Subcutaneous adipose tissue (tissue), 4 donors: ENCODE measurements around the gene MAPRE2. TPM values are rescaled to one million over a fixed set of nuclear protein-coding genes. Genes with fewer than 3 reads are reported as not detected.

ENCODE experiments used
- total RNA-seq, 4 donors: library from RNA; depleted of rRNA; stranded (reverse); fragments of >200 nt; gene quantifications; one replicate each; pipeline ENCODE4 v1.1.0, GENCODE V29; 2016
- TF ChIP-seq, protein P1 (sequence below): fragments of 450-650 bp; IDR thresholded peaks from one replicate; pipeline ENCODE4 v1.5.1; 2016; ENCODE audit warnings: low read depth, mild to moderate bottlenecking, control low read depth, antibody characterized with exemption, moderate library complexity

The MAPRE2 gene
- total RNA-seq, 4 donors from 2014 or later, result 11.9 to 27.6 (median 21.2) TPM

DNA sequence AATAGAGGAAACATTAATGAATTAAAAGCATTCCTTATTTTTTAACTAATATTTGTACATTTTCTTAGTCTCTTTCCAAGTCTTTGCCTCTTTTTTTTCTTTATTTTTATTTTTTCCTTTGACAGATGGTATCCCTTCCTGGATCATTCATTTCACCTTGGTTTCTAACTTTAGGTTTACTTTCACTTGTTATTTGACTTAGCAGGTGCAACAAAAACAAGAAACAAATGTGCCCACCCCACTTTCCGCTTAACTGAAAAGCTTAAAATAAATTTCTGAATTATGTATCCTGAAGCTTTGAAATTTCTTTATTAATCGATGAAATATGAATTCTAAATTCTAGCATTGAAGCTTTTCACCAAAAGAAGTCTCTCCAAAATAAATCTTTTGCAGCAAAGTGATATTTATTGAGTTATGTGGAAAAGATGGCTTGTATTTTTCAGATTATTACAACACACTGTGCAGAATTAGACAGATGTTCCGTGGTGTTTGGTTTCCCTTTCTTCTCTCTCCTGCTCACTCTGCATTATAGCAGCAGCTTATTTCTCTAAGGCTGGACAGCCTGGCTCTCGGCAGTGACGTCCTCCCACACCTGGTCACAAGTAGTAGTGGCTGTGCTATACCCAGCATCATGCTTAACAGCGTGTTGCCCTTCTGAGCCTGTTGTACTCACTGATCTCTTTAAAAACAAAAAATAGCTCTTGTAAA is 100.5 kb downstream of the MAPRE2 start:
- TF ChIP-seq, protein P1, sequence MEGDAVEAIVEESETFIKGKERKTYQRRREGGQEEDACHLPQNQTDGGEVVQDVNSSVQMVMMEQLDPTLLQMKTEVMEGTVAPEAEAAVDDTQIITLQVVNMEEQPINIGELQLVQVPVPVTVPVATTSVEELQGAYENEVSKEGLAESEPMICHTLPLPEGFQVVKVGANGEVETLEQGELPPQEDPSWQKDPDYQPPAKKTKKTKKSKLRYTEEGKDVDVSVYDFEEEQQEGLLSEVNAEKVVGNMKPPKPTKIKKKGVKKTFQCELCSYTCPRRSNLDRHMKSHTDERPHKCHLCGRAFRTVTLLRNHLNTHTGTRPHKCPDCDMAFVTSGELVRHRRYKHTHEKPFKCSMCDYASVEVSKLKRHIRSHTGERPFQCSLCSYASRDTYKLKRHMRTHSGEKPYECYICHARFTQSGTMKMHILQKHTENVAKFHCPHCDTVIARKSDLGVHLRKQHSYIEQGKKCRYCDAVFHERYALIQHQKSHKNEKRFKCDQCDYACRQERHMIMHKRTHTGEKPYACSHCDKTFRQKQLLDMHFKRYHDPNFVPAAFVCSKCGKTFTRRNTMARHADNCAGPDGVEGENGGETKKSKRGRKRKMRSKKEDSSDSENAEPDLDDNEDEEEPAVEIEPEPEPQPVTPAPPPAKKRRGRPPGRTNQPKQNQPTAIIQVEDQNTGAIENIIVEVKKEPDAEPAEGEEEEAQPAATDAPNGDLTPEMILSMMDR, result no peak

DNA sequence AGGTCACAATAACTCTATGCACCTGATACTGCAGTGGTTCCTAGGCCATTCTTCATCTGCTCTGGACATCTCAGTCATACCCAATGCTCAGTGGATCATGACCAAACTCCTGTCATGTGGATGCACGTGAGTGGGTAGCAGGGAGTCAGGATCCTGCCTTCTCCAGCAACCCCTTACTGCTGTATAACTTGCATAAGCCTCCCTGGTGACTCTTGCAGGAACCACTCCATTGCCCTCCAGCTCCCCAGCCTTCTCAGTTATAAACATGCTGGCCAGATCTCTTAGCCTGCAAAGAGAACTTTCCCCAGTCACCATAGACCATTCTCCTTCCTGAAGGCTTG is 101.0 kb downstream of the MAPRE2 start:
- TF ChIP-seq, protein P1, result no peak

DNA sequence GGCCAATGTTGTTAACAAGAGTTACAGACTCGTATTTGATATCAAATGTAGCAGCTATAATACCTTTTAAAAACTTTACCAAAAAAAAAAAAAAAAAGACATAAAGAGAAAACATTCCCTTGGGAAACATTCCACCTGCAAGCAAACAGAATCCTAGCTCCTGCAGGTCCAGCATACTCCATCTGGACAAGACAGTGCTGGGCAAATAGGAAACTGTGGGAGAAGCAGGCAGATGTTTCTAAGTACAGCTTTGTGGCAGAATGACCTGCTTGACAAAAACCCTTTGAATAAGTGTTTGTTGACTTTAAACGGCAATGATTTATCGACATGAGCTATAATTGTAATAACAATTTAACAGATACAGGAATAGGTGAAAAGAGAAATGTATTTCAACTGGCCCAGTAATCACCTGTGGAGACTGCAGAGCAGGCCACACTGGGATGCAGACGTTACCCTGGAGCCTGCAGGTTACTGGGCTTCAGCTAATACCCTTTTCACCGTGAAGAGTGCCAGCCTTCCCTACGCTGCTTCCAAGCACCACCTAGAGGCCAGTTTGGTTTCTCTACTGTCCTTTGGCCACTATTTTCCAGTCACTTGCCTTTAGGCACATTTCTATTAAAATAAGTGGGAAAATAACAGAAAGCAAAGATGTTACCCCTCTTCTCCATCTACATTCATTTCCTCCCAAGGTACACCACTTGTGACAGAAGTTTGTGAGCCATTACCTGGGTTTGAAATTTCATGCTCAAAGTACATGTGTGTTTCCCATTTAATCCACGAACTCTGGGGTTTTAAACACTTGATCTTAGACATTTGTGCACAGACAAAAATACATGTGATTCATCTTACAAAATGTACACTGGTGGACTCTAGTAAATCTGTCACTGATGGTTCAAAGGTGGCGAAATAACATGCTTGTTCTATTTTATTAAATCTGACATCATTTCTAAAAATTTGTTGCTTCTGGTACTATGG is 102.7 kb downstream of the MAPRE2 start:
- TF ChIP-seq, protein P1, result no peak

DNA sequence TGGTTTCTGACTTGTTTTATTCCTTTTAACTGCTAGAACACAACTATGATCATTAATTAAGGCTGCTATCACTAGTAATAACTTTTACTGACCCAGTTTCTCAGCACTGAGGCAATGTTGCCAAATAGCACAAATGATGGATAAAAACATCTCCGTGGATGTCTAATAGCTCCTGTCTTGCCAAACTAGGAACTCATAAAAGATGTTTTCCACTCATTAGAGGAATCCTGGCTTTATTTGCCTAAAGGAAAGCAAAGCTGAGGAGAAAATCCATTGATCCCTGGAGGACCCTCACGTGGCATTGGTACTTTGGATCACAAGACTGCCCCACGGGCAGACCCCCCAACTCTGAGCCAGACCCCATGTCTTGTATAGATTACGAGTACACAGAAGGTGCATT is 103.5 kb downstream of the MAPRE2 start:
- TF ChIP-seq, protein P1, result no peak

DNA sequence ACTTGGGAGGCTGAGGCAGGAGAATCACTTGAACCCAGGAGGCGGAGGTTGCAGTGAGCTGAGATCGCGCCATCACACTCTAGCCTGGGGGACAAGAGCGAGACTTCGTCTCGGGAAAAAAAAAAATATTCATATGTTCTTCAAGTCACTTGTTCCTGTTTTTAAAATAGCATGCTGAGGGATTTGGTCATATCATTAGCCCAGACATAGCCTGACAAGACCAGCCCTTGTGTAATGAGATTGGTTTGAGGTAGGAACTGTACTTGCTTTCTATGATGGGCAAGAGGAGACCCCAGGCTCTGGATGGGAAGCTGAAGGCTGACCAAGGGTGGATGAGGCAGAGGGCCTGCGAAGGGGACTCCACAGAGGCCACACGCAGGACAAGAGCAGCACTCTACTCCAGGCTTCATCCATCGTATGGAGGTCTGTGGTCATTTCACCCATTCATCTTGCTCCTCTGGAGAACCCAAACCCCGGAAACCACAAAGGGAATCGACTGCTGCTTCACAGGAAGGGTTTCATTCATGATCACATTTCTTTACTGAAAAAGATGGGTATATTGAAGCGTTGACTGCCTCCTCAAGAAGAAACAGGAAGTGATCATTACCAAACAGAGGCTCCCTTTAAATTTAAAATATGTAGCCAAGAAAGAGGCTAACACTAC is 112.5 kb downstream of the MAPRE2 start:
- TF ChIP-seq, protein P1, result no peak

DNA sequence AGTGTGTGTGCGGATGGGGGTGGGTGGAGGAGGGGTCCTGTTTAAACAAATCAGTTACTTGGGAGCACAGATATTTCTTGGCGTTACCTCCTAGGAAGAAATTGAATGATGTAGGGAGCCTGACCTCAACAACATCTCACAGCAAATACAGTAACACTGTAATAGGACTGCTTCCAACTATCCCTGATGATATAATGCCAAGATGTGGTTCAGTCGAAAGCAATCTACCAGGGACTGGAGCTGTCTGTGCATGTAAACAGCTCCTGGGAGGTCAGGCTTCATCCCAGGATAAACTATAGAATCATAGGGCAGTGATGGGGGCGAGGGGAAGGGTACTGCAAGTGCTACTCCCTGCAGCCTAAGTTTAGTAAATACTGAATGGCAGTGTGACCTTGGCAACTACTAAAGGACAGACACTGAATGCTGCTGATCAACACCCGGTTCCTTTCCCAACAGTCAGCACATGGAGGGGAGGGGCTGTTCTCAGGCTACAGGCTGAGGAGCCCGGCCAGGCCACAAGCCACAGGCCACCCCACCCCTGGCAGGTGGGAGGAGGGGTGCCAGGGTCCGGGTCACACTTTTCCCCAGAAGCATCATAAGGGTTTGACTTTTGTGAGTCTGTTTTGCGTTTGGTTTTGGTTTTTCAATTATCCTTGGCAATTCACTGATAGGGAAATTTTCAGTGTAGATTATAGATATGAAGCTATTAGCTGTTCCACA is 114.3 kb downstream of the MAPRE2 start:
- TF ChIP-seq, protein P1, result no peak
